Keratinocyte (primary cell): ENCODE measurements around the gene TRAF3IP1. TPM values are rescaled to one million over a fixed set of nuclear protein-coding genes. Genes with fewer than 3 reads are reported as not detected.

Source experiments
- DNase-seq: peaks from one replicate; pipeline ENCODE4 v3.0.0-alpha.2; 2011; ENCODE audit warnings: low read depth, missing footprints, low spot score
- FAIRE-seq: peaks from 2 replicates; lab custom pipeline; 2011; peaks lifted over from hg19 to GRCh38; lab: Jason Lieb, UNC
- H2AFZ ChIP-seq: 2 replicates; pipeline ENCODE4 v1.6.0; 2012; ENCODE audit warnings: low read length, control low read depth, inconsistent platforms; ENCODE audit not compliant: control insufficient read depth
- H3K27ac ChIP-seq: 2 replicates; pipeline ENCODE4 v1.5.1; 2011; ENCODE audit warnings: low read length; ENCODE audit not compliant: control insufficient read depth, insufficient read depth
- H3K27me3 ChIP-seq: 3 replicates; pipeline ENCODE4 v1.6.0; 2011; ENCODE audit warnings: low read length; ENCODE audit not compliant: control insufficient read depth, insufficient read depth; ENCODE audit errors: extremely low read depth
- H3K36me3 ChIP-seq, 2 experiments: 2 replicates in 1 of 2; 3 replicates in 1 of 2; pipeline ENCODE4 v1.5.1; 2011; ENCODE audit warnings: low read length in 2 of 2, mild to moderate bottlenecking in 1 of 2; ENCODE audit not compliant: control insufficient read depth in 2 of 2, insufficient read depth in 2 of 2; ENCODE audit errors: extremely low read depth in 1 of 2
- H3K4me1 ChIP-seq: 3 replicates; pipeline ENCODE4 v1.5.1; 2011; ENCODE audit warnings: low read length; ENCODE audit not compliant: control insufficient read depth, insufficient read depth; ENCODE audit errors: extremely low read depth
- H3K4me2 ChIP-seq: 3 replicates; pipeline ENCODE4 v1.6.0; 2011; ENCODE audit warnings: low read depth, low read length; ENCODE audit not compliant: control insufficient read depth, insufficient read depth; ENCODE audit errors: extremely low read depth
- H3K4me3 ChIP-seq, 3 experiments: fragments of 200-600 bp in 1 of 3; sonication (generic) in 1 of 3; 2 replicates in 2 of 3; 3 replicates in 1 of 3; pipeline ENCODE4 v1.5.1; 2011 to 2016; ENCODE audit warnings: low read length in 3 of 3, mild to moderate bottlenecking in 3 of 3, control low read depth in 2 of 3, inconsistent platforms in 1 of 3, low read depth in 1 of 3, mixed read lengths in 1 of 3, mixed run types in 1 of 3, moderate library complexity in 1 of 3; ENCODE audit not compliant: control insufficient read depth in 2 of 3, insufficient read depth in 2 of 3; ENCODE audit errors: extremely low read depth in 1 of 3
- H3K79me2 ChIP-seq: 2 replicates; pipeline ENCODE4 v1.6.0; 2012; ENCODE audit warnings: low read length; ENCODE audit not compliant: control insufficient read depth, insufficient read depth
- H3K9ac ChIP-seq: 3 replicates; pipeline ENCODE4 v1.6.0; 2011; ENCODE audit warnings: low read length; ENCODE audit not compliant: control insufficient read depth, insufficient read depth; ENCODE audit errors: extremely low read depth
- H3K9me1 ChIP-seq: 3 replicates; pipeline ENCODE4 v1.6.0; 2011; ENCODE audit warnings: low read length; ENCODE audit not compliant: control insufficient read depth, insufficient read depth; ENCODE audit errors: extremely low read depth
- H3K9me3 ChIP-seq: 2 replicates; pipeline ENCODE4 v1.5.1; 2012; ENCODE audit warnings: low read depth, low read length; ENCODE audit not compliant: control insufficient read depth
- H4K20me1 ChIP-seq: 3 replicates; pipeline ENCODE4 v1.6.0; 2011; ENCODE audit warnings: low read length; ENCODE audit not compliant: control insufficient read depth, insufficient read depth; ENCODE audit errors: extremely low read depth
- CTCF ChIP-seq, 3 experiments: IDR thresholded peaks in 1 of 3; conservative IDR thresholded peaks in 1 of 3; optimal IDR thresholded peaks in 1 of 3; 2 replicates in 2 of 3; 3 replicates in 1 of 3; pipeline versions ENCODE3 to v1.5.1; 2011; ENCODE audit warnings: low read length in 3 of 3, mild to moderate bottlenecking in 3 of 3, moderate library complexity in 2 of 3, control low read depth in 1 of 3, inconsistent platforms in 1 of 3; ENCODE audit not compliant: insufficient read depth in 2 of 3; ENCODE audit errors: extremely low read depth in 1 of 3
- EZH2 ChIP-seq: IDR thresholded peaks from one replicate; pipeline ENCODE4 v1.6.1; 2012; ENCODE audit warnings: inconsistent platforms, mild to moderate bottlenecking, low read length, moderate library complexity
- dilution Hi-C: fragments of 300-500 bp; cut with MboI; formaldehyde crosslinking; loops from one replicate; pipeline ENCODE4 v1.7.0; 2020; ENCODE audit warnings: low sequenced_read_pairs; ENCODE audit not compliant: extremely low pct_ligation_motif_present
- polyA plus RNA-seq, 5 experiments: library from polyadenylated mRNA; depleted of rRNA in 3 of 5; stranded (reverse) in 3 of 5; stranded (forward) in 1 of 5; unstranded in 1 of 5; fragments of >200 nt; gene quantifications; 1 replicate in 1 of 5; 2 replicates in 3 of 5; 3 replicates in 1 of 5; pipeline versions ENCODE4 v1.2.1 to v1.2.3, GENCODE V29; 2011 to 2012; ENCODE audit warnings: missing spikeins in 2 of 5, low read depth in 1 of 5, low replicate concordance in 1 of 5

The TRAF3IP1 gene
- polyA plus RNA-seq, 1 donor (not counting 4 experiments of a cell fraction or from before 2014, with no cell fraction given), result 7.0 TPM

GRCh38 chr2:238282861-238283738, 37.2 kb upstream of the TRAF3IP1 start:
- Histone ChIP-seq H3K9ac (no peak overlapping the region), H3K27me3 (no peaks in the 10 kb centered on the region), H4K20me1 (no peaks in the 10 kb centered on the region), H3K4me2 (no peak overlapping the region), H2AFZ (no peak overlapping the region), H3K27ac (no peak overlapping the region), H3K36me3 (peaks cover 0 to 5% of the 10 kb centered on the region in 2 experiments), H3K9me3 (no peaks in the 10 kb centered on the region), H3K9me1 (no peaks in the 10 kb centered on the region), H3K4me1 (peaks cover 32% of the 10 kb centered on the region), H3K4me3 (no peak overlapping the region), H3K79me2 (peaks cover 19% of the 10 kb centered on the region)
- DNase-seq (no peak), FAIRE-seq (no peak)
- no peak for TF ChIP-seq EZH2
- no peak for TF ChIP-seq CTCF (optimal IDR thresholded peaks at IDR 0.05 in 1 of 3, IDR thresholded peaks at IDR 0.05 in 1 of 3, conservative IDR thresholded peaks at IDR 0.05 in 1 of 3; ENCODE audit: extremely low read depth in 1 of 3, insufficient read depth in 2 of 3, low read length in 3 of 3)
- dilution Hi-C loops, result no loop called here

GRCh38 chr2:238284802-238285515, 35.4 kb upstream of the TRAF3IP1 start:
- dilution Hi-C loops, result no loop called here
- H4K20me1 ChIP-seq, result no peaks in the 10 kb centered on the region
- H3K9me1 ChIP-seq, result no peaks in the 10 kb centered on the region
- DNase-seq (no peak), FAIRE-seq (no peak)
- H3K36me3 ChIP-seq, result peaks cover 0 to 5% of the 10 kb centered on the region in 2 experiments
- no peaks in the 10 kb centered on the region for H3K9me3 ChIP-seq
- peak overlapping the region in 2 of 3 experiments; percentile 19 to 54 for H3K4me3 ChIP-seq
- peak overlapping the region; percentile 98 for H3K9ac ChIP-seq
- H3K4me2 ChIP-seq, result peak overlapping the region; percentile 90
- no peaks in the 10 kb centered on the region for H3K27me3 ChIP-seq
- TF ChIP-seq EZH2 (no peak), CTCF (optimal IDR thresholded peaks at IDR 0.05 in 1 of 3, IDR thresholded peaks at IDR 0.05 in 1 of 3, conservative IDR thresholded peaks at IDR 0.05 in 1 of 3; ENCODE audit: extremely low read depth in 1 of 3, insufficient read depth in 2 of 3, low read length in 3 of 3) (no peak)
- no peak overlapping the region for H2AFZ ChIP-seq
- peaks cover 43% of the 10 kb centered on the region for H3K4me1 ChIP-seq
- peak overlapping the region; percentile 98 for H3K27ac ChIP-seq
- peaks cover 19% of the 10 kb centered on the region for H3K79me2 ChIP-seq
